NCI-H1694 treated with DMSO at 0.1 percent for 48 hours (cell line): ENCODE measurements around the gene RUSC2.
"Not testable (repeated sequence)": the region's sequence is repeated elsewhere in the genome, so short reads cannot be mapped to it uniquely, and the experiment has no call there.

Experiments
- DNase-seq: peaks from one replicate; lab custom pipeline; 2025; lab: John Stamatoyannopoulos, UW

Gene RUSC2

DNA sequence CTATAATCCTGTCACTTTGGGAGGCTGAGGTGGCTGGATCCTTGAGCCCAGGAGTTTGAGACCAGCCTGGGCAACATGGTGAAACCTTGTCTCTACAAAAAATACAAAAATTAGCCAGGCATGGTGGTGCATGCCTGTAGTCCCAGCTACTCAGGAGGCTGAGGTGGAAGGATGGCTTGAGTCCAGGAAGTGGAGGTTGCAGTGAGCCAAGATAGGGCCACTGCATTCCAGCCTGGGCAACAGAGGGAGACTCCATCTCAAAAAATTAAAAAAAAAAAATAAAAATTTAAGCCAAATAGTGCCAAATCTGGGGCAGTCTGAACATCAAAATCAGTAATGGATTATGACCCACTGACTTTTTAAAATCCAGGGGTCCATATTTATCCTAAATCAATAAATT is 33.6 kb downstream of the RUSC2 start:
- DNase-seq, result not testable (repeated sequence)

- no peak for DNase-seq
Measured at GRCh38 chr9:35526087-35526801, 36.3 kb downstream of the RUSC2 start.

DNA sequence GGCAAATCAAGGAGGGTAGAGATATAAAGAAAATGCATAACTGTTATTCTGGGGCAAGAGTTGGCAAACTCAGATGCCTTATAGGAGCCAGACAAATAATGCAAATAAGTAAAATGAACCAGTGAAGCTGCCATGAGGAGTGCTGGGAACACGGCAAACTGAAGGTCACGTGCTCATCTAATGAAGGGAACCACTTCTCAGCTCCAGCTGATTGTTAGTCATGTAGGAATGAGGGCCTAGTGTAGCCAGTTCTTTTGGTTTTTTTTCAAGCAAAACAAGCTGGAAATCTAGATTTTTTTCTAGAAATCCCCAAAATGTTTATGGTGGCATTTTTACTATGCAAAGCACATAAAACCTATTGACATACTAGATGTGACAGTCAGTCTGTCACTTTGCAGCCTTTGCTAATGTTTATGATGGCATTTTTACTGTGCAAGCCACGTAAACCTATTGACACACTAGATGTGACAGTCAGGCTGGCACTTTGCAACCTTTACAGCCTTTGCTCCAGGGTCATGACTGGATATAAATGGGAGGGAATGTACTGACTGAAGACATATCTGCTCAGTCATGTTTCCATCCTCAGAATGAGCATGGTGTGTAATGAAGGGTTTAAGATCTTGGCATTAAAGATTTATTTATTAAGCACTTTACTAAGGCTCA is 39.4 kb downstream of the RUSC2 start:
- no peak for DNase-seq

DNA sequence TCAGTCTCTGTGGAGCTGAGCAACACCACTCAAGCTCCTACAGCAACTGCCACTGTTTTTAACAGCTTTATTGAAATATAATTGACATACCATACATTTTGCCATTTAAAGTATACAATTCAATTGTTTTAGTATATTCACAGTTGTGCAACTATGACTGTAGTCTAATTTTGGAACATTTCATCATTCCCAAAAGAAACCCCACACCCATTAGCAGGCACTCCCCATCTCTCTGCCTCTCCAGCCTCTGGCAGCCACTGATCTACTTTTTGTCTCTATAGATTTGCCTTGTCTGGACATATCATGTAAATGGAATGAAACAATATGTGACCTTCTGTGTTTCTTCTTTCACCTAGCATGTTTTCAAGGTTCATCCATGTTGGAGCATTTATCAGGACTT is 43.5 kb downstream of the RUSC2 start:
- DNase-seq, result no peak

- DNase-seq, result not testable (repeated sequence)
Measured at GRCh38 chr9:35534921-35535320, 45.0 kb downstream of the RUSC2 start.

GRCh38 chr9:35537913-35538312 is 48.0 kb downstream of the RUSC2 start:
- no peak for DNase-seq

- DNase-seq, result no peak
Measured at GRCh38 chr9:35538361-35539234, 48.7 kb downstream of the RUSC2 start.
